Stromal cell of bone marrow (primary cell): ENCODE results near the gene SLAMF8.
A peak's percentile ranks its signal among the peaks of the same experiment; 100 is the strongest.

Experiments
- DNase-seq: peaks from one replicate; pipeline ENCODE4 v3.0.0-alpha.2; 2012; ENCODE audit warnings: low read depth

The SLAMF8 gene

DNA sequence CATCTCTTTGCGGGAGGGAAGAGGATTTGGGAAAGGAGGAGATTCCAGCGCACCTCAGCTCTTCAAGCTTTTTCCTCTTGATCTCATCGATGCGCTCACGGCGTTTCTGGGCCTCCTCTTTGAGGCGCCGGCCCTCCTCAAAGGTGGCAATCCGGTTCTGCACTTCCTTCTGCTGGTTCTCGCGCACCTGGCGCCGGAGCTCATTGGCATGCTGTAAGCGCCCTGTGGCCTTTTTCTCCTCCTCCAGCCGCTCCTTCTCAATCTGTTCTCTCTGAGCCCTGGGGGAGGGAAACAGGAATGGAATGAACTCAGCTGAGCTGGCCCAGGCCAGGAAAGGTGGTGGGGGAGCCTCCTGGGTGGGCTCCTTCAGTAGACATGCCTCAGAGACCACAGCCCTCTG, 46.2 kb downstream of the SLAMF8 start:
- DNase-seq = no peak

DNA sequence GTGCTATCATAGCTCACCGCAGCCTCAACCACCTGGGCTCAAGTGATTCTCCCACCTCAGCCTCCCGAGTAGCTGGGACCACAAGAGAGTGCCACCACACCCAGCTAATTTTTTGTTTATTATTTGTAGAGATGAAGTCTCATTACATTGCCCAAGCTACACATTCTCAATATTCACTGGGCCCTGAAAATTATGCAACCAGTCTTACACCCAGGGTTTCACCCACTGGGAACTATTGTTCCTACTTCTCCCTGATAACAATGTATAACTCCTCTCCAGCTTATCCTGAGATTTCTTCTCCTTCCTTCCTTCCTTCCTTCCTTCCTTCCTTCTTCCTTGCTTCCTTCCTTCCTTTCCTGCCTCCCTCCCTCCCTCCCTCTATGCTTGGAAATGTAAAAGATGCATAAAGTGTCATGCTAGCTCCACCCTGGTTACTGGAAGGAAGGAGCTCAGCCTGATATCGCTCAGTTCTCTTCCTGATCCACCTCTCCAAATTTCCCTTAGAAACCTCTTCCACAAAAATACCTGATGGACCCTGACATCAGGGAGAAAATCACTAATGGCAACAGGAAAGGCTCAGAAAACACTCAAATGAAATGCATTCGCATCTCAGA, 47.0 kb downstream of the SLAMF8 start:
- no peak for DNase-seq

- no peak for DNase-seq
Observed at GRCh38 chr1:159877695-159878444, 51.2 kb downstream of the SLAMF8 start.

- DNase-seq = no peak
Observed at GRCh38 chr1:159879136-159879535, 52.5 kb downstream of the SLAMF8 start.

- DNase-seq = peak; percentile 65
Observed at GRCh38 chr1:159879977-159880376, 53.3 kb downstream of the SLAMF8 start.

- DNase-seq = no peak
Observed at GRCh38 chr1:159880430-159880829, 53.8 kb downstream of the SLAMF8 start.

GRCh38 chr1:159881622-159882526, 55.2 kb downstream of the SLAMF8 start:
- DNase-seq = peak; percentile 81

- DNase-seq = peak; percentile 19
Observed at GRCh38 chr1:159882527-159882862, 55.8 kb downstream of the SLAMF8 start.

DNA sequence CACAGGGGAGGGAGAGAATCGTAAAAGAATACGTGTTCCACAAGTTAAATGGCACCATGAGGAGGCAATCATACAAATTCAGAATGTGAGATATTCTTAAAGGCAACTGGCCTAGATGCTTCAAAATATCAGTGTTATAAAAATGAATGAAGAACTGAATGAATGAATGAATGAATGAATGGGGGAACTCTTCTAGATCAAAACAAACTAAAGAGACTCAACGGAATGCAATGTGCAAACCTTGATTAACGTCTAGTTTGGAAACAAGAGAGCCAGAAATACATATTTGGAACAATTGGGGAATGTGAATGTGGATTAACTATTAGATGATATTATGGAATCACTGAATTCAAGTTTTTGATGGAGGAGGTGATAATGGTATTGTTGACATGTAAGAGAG, 56.5 kb downstream of the SLAMF8 start:
- DNase-seq = no peak

DNA sequence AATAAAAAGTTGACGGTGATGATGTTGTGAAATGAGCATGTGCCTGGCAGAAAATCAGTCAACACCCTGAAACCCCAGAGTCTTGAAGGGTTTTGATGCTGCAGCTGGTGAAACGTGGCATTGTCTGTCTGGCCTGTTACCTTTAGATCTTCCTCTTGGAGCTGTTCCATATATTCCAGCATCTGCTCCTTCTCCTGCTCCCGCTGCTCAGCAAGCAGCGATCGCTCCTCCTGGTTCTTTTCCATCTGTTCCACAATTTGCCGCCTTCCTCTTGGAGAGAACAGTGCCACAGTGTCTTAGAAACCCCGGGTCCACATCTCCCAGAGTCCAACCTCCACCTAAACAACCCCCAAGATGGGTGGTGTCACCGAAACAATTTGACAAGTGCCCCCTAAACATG, 57.6 kb downstream of the SLAMF8 start:
- no peak for DNase-seq
